Spleen (tissue), 7 donors: ENCODE data around the gene NOSIP.

Source experiments
- CTCF ChIP-seq, 11 experiments: fragments of 200-600 bp in 7 of 11; fragments of 450-650 bp in 4 of 11; sonication (generic) in 4 of 11; IDR thresholded peaks in 8 of 11; conservative IDR thresholded peaks in 3 of 11; 1 replicate in 7 of 11; 2 replicates in 4 of 11; pipeline versions ENCODE4 v1.4.0 to v1.8.0; 2016 to 2021; ENCODE audit warnings: antibody characterized with exemption in 11 of 11, inconsistent platforms in 4 of 11, mild to moderate bottlenecking in 1 of 11
- POLR2A ChIP-seq, 3 donors: fragments of 450-650 bp; IDR thresholded peaks; one replicate each; pipeline ENCODE4 v1.5.1; 2017; ENCODE audit warnings: antibody characterized with exemption in 3 of 3, mild to moderate bottlenecking in 1 of 3
- donor health status: DM: no; HTN: no; CAD: no; lungs with moderate emphysema.
- donor health status: DM: no; HTN: no; CAD: no.
- donor health status: DM: no; HTN: no; CAD: no.

GRCh38 chr19:49506575-49507105 lies 73.7 kb downstream of the NOSIP start:
- TF ChIP-seq CTCF (IDR thresholded peaks at IDR 0.05 in 8 of 11, conservative IDR thresholded peaks at IDR 0.05 in 3 of 11) = peak; percentile 72 to 96 (median 89)
- TF ChIP-seq POLR2A (IDR thresholded peaks at IDR 0.05) = no peak
